ENCODE data around the gene METTL14.

The METTL14 gene

DNA sequence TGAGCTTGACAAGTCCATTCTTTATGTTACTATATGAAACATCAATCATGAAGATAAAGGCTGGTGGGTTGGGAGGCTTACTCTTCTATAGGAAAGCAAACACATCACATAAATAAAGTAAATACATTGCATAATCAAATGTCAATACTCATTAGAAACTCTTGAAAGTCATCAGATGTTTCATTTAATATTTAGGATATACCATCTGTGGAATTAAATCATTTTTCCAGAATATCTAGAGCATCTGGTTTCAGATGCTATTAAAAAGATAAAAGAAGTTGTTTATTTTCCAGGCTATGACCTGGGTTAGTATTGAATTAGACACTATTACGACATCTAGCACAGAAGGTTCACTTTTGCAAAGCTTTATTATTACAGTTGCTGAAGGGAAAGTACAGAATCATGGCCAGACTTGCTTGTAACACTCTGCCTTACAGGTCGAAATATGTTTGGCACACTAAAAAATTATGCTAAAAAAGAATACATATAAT is 72.6 kb downstream of the METTL14 start:
- TF ChIP-seq ESRRG (CRISPR knock-in tag; IDR thresholded peaks at IDR 0.05) = peak; percentile 72; the same call in 1 of the 2 replicates
- TF ChIP-seq ISL1 (CRISPR knock-in tag; IDR thresholded peaks at IDR 0.05) = peak; percentile 74
- TF ChIP-seq ZNF70 (CRISPR knock-in tag; IDR thresholded peaks at IDR 0.05) = no peak
- no peak for TF ChIP-seq OSR1 (CRISPR knock-in tag; IDR thresholded peaks at IDR 0.05)
- TF ChIP-seq GLIS3 (CRISPR knock-in tag; IDR thresholded peaks at IDR 0.05) = peak; percentile 61; the same call in 1 of the 2 replicates
- TF ChIP-seq, protein P1, sequence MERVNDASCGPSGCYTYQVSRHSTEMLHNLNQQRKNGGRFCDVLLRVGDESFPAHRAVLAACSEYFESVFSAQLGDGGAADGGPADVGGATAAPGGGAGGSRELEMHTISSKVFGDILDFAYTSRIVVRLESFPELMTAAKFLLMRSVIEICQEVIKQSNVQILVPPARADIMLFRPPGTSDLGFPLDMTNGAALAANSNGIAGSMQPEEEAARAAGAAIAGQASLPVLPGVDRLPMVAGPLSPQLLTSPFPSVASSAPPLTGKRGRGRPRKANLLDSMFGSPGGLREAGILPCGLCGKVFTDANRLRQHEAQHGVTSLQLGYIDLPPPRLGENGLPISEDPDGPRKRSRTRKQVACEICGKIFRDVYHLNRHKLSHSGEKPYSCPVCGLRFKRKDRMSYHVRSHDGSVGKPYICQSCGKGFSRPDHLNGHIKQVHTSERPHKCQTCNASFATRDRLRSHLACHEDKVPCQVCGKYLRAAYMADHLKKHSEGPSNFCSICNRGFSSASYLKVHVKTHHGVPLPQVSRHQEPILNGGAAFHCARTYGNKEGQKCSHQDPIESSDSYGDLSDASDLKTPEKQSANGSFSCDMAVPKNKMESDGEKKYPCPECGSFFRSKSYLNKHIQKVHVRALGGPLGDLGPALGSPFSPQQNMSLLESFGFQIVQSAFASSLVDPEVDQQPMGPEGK (CRISPR knock-in tag; IDR thresholded peaks at IDR 0.05; ENCODE audit: borderline replicate concordance) = no peak
- peak; percentile 79 for TF ChIP-seq CSRNP3 (CRISPR knock-in tag; IDR thresholded peaks at IDR 0.05)
- TF ChIP-seq ARNTL (CRISPR knock-in tag; IDR thresholded peaks at IDR 0.05; ENCODE audit: borderline replicate concordance, low read depth) = no peak
- peak; percentile 58; the same call in 1 of the 2 replicates for TF ChIP-seq CSDC2 (CRISPR knock-in tag; IDR thresholded peaks at IDR 0.05)
- peak; percentile 88 for TF ChIP-seq TCF4 (CRISPR knock-in tag; IDR thresholded peaks at IDR 0.05; ENCODE audit: borderline replicate concordance)
- no peak for TF ChIP-seq ZFP3 (CRISPR knock-in tag; IDR thresholded peaks at IDR 0.05)
- TF ChIP-seq SNAI2 (CRISPR knock-in tag; IDR thresholded peaks at IDR 0.05) = no peak
- TF ChIP-seq BACH2 (CRISPR knock-in tag; IDR thresholded peaks at IDR 0.05; ENCODE audit: borderline replicate concordance) = no peak
- TF ChIP-seq, protein P2, sequence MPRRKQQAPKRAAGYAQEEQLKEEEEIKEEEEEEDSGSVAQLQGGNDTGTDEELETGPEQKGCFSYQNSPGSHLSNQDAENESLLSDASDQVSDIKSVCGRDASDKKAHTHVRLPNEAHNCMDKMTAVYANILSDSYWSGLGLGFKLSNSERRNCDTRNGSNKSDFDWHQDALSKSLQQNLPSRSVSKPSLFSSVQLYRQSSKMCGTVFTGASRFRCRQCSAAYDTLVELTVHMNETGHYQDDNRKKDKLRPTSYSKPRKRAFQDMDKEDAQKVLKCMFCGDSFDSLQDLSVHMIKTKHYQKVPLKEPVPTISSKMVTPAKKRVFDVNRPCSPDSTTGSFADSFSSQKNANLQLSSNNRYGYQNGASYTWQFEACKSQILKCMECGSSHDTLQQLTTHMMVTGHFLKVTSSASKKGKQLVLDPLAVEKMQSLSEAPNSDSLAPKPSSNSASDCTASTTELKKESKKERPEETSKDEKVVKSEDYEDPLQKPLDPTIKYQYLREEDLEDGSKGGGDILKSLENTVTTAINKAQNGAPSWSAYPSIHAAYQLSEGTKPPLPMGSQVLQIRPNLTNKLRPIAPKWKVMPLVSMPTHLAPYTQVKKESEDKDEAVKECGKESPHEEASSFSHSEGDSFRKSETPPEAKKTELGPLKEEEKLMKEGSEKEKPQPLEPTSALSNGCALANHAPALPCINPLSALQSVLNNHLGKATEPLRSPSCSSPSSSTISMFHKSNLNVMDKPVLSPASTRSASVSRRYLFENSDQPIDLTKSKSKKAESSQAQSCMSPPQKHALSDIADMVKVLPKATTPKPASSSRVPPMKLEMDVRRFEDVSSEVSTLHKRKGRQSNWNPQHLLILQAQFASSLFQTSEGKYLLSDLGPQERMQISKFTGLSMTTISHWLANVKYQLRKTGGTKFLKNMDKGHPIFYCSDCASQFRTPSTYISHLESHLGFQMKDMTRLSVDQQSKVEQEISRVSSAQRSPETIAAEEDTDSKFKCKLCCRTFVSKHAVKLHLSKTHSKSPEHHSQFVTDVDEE (CRISPR knock-in tag; IDR thresholded peaks at IDR 0.05) = peak; percentile 95
- TF ChIP-seq RARB (CRISPR knock-in tag; IDR thresholded peaks at IDR 0.05) = no peak
- TF ChIP-seq POU6F1 (CRISPR knock-in tag; IDR thresholded peaks at IDR 0.05; ENCODE audit: borderline replicate concordance, low read depth) = no peak
- TF ChIP-seq PPARA (CRISPR knock-in tag; IDR thresholded peaks at IDR 0.05; ENCODE audit: borderline replicate concordance) = no peak
- TF ChIP-seq ZFP30 (CRISPR knock-in tag; IDR thresholded peaks at IDR 0.05) = no peak
- TF ChIP-seq, protein P3, sequence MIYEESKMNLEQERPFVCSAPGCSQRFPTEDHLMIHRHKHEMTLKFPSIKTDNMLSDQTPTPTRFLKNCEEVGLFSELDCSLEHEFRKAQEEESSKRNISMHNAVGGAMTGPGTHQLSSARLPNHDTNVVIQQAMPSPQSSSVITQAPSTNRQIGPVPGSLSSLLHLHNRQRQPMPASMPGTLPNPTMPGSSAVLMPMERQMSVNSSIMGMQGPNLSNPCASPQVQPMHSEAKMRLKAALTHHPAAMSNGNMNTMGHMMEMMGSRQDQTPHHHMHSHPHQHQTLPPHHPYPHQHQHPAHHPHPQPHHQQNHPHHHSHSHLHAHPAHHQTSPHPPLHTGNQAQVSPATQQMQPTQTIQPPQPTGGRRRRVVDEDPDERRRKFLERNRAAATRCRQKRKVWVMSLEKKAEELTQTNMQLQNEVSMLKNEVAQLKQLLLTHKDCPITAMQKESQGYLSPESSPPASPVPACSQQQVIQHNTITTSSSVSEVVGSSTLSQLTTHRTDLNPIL (CRISPR knock-in tag; IDR thresholded peaks at IDR 0.05; ENCODE audit: low read depth) = peak; percentile 54; the same call in 1 of the 2 replicates
- no peak for TF ChIP-seq ZC3H10 (CRISPR knock-in tag; IDR thresholded peaks at IDR 0.05)
- no peak for TF ChIP-seq TOX (CRISPR knock-in tag; IDR thresholded peaks at IDR 0.05; ENCODE audit: borderline replicate concordance)
- no peak for TF ChIP-seq ZNF565 (CRISPR knock-in tag; conservative IDR thresholded peaks at IDR 0.05; ENCODE audit: low read depth)
- peak; percentile 57; the same call in 1 of the 2 replicates for TF ChIP-seq ZNF8 (CRISPR knock-in tag; IDR thresholded peaks at IDR 0.05)
- peak; percentile 37; the same call in 2 of the 3 replicates for ATAC-seq

DNA sequence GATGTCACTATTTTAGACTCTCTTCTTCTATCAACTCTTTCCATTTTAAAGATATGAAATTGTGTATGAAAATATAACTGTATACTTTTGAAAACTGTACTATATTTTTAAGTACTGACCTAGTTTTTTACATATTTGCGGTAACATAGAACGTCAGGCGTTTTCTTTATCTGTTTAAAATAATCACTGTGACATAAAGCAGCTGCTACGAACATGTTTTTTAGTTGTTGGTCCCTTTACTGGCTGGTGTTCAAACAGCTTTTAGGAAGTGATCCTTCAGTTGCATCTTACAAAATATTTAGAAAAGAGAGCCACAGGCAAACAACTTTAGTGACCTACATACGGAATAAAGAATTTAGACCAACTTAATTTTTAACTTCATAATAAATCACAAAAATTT is 73.1 kb downstream of the METTL14 start:
- ATAC-seq = peak; percentile 46
- TF ChIP-seq ZFP30 (CRISPR knock-in tag; IDR thresholded peaks at IDR 0.05) (no peak), PPARA (CRISPR knock-in tag; IDR thresholded peaks at IDR 0.05; ENCODE audit: borderline replicate concordance) (no peak), RARB (CRISPR knock-in tag; IDR thresholded peaks at IDR 0.05) (0 out of 2 replicates have a peak, but pooled peaks have one; percentile 22), ISL1 (CRISPR knock-in tag; IDR thresholded peaks at IDR 0.05) (no peak), BACH2 (CRISPR knock-in tag; IDR thresholded peaks at IDR 0.05; ENCODE audit: borderline replicate concordance) (no peak), TOX (CRISPR knock-in tag; IDR thresholded peaks at IDR 0.05; ENCODE audit: borderline replicate concordance) (peak; percentile 88), TCF4 (CRISPR knock-in tag; IDR thresholded peaks at IDR 0.05; ENCODE audit: borderline replicate concordance) (no peak), ZC3H10 (CRISPR knock-in tag; IDR thresholded peaks at IDR 0.05) (peak; percentile 74; the same call in 1 of the 2 replicates), CSDC2 (CRISPR knock-in tag; IDR thresholded peaks at IDR 0.05) (no peak), CSRNP3 (CRISPR knock-in tag; IDR thresholded peaks at IDR 0.05) (no peak; the same call in 1 of the 2 replicates), SNAI2 (CRISPR knock-in tag; IDR thresholded peaks at IDR 0.05) (no peak)
- TF ChIP-seq, protein P2 (CRISPR knock-in tag; IDR thresholded peaks at IDR 0.05) = no peak

Measured in SK-N-SH treated with all-trans-retinoic acid at 6 μM for 48 hours (cell line).